GM18868 (cell line): Measurements from ENCODE around the gene MMP24.
"Not testable (repeated sequence)": the region's sequence is repeated elsewhere in the genome, so short reads cannot be mapped to it uniquely, and the experiment has no call there.

Experiments used
- ATAC-seq: cut with Tn5 transposase; IDR thresholded peaks from one replicate; pipeline ENCODE4 v1.9.1; 2021; ENCODE audit warnings: mild to moderate bottlenecking, moderate library complexity; ENCODE audit not compliant: unreplicated experiment

Gene MMP24

DNA sequence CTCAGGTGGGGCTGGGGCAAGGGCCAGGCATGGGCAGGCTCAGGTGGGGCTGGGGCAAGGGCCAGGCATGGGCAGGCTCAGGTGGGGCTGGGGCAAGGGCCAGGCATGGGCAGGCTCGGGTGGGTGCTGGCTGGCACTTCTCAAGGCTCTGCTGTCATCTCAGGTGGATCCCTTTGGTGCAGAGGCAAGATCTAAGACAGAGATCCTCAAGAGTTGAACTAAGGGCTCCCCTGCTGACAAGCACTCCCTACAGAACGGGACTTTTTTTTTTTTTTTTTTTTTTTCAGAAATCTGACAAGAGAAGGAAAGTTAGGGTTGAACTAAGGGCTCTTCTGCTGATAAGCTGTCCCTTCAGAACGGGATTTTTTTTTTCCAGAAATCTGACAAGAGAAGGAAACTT is 26.5 kb downstream of the MMP24 start:
- ATAC-seq = no peak

DNA sequence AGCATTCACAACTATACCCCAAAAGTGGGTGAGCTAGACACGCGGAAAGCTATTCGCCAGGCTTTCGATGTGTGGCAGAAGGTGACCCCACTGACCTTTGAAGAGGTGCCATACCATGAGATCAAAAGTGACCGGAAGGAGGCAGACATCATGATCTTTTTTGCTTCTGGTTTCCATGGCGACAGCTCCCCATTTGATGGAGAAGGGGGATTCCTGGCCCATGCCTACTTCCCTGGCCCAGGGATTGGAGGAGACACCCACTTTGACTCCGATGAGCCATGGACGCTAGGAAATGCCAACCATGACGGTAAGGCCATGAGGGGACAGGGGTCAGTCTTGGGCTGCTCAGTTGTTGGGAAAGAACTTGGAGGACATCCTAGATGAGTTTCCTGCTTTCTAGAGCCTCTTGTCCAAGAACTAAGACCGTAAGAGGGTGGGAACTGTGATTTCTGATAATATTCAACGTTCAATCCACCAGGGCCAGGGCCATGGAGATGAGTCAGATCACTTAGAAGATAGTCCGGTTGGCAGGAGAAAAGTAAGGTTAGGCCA is 28.0 kb downstream of the MMP24 start:
- no peak for ATAC-seq

DNA sequence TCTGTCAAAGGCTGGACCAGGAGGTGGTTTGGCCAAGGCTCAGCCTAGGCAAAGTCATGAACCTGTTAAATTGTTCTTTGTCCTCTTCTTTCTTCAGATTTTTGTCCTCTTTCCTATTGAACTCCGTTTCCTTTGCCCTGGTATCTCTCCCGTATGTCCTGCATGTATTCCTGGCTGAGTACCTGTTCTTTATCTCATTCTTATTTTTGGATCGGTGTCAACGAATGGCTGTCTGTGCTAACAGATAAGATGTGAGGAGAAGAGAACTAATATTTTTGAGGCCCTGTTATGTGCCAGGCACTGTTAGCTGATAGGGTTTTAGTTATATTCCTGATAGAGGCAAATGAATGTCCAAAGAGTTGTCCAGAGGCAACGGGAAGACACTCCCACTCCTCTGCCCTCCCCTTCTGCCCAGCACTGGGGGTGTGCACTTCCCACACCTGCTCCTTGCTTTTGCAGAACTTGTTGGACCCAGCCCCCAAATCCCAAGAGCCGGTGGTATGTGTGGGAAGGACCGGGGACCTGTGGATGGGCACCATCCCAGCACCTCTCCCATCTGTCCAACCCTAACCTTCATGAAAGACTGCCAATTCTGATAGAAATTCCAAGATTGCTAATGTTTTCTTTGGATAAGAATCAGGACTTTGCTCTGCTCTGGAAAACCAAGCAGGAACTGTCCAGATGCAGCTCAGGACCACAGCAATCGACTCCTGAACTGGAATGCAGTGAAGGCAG is 30.9 kb downstream of the MMP24 start:
- ATAC-seq = no peak

DNA sequence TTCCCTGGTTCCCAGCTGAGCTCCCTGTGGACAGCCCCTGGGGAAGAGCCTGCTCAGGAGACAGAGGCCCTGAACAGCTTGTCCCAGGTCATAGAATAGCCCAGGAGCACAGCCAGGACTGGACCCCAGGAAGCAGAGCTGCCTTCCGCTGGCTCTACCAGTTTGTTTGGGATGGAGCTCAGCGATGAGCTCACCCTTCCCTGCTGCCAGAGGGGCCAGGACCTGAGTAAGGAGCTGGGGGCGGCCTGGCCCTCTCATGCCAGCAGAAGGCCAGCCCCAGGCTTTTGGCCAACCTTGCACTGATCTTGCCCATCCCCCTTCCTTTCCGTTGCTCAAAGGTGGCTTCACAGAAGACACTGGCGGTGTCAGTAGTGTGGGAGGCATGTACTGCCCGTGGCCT is 33.9 kb downstream of the MMP24 start:
- ATAC-seq = no peak

DNA sequence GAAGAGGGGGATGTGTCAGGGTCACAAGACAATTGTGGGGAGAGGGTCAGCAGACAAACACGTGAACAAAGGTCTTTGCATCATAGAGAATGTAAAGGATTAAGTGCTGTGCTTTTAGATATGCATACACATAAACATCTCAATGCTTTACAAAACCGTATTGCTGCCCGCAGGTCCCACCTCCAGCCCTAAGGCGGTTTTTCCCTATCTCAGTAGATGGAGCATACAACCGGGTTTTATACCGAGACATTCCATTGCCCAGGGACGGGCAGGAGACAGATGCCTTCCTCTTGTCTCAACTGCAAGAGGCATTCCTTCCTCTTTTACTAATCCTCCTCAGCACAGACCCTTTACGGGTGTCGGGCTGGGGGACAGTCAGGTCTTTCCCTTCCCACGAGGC is 35.8 kb downstream of the MMP24 start:
- ATAC-seq = not testable (repeated sequence)

DNA sequence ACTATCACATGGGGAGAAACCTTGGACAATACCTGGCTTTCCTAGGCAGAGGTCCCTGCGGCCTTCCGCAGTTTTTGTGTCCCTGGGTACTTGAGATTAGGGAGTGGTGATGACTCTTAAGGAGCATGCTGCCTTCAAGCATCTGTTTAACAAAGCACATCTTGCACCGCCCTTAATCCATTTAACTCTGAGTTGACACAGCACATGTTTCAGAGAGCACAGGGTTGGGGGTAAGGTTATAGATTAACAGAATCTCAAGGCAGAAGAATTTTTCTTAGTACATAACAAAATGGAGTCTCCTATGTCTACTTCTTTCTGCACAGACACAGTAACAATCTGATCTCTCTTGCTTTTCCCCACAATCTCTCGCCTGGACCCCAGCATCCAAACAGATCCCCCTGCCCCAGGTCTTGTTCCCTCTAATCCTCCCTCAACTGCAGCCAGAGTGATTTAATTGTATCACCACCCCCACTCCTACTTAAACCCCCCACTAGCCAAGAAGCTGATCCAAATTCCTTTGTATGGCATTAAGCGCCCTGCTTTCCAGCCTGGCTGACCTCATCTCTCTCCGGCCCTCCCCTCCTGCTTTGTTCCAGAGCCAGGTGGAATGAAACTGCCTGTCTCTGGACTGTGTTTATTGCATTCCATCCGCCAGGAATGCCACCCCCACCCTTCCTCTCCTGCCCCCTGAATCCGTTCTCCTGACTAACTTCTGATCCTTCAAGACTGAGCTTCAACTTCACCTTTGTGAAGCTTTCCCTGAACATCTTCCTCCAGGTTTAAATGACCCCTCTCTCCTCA is 36.4 kb downstream of the MMP24 start:
- ATAC-seq = not testable (repeated sequence)

DNA sequence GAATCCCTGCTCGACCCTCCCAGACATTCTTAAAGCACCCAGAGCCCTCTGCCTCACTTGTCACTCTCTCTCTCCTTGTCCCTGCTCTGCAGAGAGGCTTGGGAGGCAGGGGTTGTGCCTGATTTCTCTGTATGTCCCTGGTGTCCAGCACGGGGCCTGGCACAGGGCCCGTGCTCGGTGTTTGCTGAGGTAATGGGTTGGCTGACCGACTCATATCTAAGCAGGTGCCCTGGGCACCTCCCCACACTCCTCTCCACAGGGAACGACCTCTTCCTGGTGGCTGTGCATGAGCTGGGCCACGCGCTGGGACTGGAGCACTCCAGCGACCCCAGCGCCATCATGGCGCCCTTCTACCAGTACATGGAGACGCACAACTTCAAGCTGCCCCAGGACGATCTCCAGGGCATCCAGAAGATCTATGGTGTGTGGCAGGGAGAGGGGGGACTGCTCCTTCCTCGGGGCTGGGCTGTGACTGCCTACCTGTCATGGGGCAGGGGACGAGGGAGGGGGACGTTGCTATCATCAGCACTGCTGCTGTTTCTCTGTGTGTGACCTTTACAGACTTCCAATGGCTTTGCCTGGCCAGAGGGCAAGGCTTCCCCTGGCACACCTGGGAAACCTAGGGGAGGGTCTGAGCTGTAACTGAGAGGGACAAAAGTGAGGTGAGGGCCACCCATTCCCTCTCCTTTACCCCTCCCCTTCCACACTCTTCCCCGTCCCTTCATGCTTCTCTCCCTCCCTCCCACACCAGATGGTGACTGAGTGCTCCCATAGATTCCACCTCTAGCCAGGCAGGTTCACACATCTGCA is 37.2 kb downstream of the MMP24 start:
- ATAC-seq = no peak

DNA sequence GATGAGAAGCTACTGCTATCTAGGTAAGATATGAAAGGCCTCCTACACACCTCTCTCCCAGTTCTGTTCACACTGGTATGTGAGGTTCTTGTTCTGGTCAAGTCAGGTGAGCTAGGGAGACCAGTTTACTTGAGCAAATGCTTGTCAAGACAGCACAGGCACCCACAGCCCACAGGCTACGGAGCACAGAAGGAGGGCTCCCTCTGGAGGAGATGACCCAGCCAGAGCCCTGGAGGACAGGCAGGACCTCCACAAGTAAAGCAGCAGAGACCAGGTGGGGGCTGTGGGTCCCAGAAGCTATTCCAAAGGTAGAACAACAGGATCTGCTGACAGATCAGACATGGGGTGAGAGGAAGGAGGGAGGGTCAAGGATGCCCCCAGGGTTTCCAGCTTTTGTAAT is 38.3 kb downstream of the MMP24 start:
- ATAC-seq = no peak

DNA sequence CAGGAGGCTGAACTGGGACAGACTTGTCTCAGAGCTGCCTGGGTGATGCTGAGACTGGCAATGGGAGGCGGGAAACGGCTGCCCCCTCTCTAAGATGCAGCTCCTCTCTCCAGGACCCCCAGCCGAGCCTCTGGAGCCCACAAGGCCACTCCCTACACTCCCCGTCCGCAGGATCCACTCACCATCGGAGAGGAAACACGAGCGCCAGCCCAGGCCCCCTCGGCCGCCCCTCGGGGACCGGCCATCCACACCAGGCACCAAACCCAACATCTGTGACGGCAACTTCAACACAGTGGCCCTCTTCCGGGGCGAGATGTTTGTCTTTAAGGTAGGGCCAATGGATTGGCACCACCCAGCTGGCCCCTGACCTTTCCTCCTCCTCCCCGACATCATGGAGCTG is 40.6 kb downstream of the MMP24 start:
- no peak for ATAC-seq

DNA sequence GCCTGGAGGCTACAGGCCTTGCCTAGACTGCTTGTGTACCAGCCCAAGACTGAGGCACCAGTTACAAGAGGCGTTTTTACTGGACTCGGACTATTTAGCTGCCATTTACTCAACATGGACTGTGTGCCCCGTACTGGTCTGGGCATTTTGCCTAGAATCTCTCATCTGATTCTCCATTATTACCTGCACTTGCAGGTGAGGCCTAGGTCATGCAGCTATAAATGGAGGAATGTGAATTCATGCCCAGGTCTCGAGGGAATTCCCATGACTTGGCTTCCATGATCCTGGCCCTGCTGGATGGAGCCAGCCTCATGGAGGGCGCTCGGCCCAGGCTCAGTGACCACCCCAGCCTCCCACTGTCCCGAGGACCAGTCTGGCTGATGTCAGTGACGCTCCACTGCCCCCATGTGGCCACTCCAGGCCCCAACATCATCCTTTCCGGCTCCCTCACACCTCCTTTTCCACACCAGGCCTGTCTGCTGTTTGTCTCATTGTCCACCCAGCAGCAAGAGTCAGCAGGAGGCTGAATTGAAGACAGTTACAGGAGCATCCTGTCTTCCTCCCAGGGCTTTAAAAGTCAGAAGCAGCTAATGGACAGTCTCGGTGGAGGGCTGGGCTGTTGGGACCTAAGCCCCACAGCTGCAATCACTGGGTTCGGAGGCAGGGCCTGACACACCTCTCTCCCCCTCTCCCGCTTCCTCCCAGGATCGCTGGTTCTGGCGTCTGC is 42.7 kb downstream of the MMP24 start:
- no peak for ATAC-seq

DNA sequence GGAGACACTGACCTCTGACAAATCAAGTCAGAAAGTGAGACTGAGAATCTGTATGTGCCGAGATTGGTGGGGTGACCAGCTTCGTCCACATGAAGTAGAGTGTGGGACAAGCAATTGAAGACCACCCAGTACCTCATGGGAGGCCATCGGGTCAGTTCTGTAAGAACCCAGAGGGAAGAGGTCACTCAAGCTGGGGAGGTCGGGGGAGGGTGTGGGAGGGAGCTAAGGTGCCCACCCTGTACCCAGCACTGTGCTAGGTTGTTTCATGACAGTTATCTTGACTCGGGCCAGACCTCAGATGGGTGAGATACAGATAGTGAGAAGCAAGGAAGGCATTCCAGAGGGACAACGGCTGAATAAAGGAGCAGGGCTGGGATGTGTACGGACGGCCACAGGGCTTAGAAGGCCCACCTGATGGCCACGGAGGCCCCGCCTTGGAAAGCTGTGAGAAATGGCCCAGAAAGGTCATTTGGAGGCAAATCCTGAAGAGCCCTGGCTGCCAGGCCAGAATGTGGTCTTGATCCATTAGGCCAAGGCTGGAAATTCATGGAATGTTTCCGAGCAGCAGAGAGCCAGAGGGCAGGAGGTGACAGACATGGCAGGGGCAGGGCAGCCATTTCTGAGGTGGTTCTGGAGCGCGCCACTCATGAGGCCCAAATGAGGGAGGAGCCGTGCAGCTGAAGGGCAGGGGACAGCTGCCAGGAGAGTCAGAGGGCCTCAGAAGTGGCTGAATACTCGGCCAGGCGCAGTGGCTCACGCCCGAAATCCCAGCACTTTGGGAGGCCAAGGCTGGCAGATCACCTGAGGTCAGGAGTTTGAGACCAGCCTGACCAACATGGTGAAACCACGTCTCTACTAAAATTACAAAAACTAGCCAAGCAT is 43.8 kb downstream of the MMP24 start:
- ATAC-seq = no peak

DNA sequence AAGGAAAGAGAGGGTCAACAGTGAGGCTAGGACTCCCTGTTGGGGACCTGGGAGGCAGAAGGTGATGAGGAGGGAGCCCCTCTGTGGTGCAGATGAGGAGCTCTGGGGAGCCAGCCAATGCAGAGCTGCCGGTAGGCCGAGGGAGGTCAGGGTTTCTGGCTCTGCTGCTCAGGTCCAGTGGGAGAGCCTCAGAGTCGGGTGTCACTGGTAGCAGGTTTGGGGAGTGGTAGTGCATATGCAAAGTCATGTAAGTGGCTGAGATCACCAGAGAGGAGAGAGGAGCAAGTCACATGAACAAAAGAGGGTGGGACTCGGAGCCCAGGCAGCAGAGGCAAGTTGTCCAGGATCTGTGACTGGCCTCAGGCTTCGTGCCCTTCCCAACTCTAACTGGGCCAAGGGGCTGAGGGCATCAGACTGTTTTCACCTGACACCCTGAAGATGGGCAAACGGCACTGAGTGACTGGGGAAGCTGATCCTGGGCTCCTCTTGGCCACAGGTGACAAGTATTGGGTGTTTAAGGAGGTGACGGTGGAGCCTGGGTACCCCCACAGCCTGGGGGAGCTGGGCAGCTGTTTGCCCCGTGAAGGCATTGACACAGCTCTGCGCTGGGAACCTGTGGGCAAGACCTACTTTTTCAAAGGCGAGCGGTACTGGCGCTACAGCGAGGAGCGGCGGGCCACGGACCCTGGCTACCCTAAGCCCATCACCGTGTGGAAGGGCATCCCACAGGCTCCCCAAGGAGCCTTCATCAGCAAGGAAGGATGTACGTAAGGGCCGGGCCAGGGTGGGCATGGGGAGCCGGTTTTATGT is 44.8 kb downstream of the MMP24 start:
- no peak for ATAC-seq

DNA sequence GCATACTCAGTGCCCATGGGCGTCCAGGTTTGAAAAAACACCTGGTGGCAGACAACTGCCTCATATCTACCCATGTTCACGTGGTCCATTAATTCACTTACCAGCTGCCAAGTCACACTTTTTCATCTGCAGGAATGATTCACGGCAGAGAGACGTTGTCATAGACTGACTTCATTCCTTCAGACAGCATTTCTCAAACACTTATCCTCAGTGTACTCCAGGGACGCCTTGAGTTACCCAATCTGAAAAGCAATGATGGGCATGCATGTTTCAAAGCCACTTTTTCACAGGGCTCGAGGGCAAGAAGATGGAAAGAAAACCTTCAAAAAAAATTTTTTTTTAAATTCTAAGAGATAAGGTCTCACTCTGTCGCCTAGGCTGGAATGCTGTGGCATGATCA is 45.4 kb downstream of the MMP24 start:
- no peak for ATAC-seq

DNA sequence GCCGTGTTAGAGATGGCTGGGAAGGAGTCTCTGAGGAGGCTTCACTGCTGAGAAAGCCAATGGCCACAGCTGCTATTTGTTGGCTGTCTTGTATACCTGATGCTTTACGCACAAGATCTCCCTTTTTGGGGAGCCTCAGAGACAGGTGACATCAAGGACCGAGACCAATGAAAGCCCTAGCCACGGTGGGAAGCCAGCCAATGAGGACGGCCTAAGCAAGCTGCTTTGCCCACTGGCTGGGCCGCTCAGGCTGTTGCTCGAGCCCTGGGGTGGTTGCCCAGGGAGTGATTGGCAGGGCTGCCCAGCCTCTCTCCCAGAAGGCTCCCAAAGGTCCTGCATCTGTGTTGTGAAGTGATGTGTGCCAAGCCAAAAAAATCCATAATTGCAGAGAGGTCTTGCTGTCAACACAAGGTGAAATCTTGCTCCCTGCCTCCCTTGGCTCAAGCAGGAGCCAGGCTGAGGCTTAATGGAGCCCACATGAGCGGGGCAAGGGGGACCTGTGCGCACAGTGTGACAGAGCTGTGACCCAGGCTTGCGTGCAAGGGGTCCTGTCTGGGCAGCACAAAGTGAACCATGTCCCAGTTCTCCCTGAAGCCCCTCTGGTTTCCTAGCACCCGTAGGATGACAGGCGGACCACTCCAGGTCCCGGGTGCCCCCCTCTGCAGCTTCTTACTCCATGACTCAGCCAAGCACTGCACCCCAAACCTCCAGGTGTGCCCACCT is 47.1 kb downstream of the MMP24 start:
- no peak for ATAC-seq

DNA sequence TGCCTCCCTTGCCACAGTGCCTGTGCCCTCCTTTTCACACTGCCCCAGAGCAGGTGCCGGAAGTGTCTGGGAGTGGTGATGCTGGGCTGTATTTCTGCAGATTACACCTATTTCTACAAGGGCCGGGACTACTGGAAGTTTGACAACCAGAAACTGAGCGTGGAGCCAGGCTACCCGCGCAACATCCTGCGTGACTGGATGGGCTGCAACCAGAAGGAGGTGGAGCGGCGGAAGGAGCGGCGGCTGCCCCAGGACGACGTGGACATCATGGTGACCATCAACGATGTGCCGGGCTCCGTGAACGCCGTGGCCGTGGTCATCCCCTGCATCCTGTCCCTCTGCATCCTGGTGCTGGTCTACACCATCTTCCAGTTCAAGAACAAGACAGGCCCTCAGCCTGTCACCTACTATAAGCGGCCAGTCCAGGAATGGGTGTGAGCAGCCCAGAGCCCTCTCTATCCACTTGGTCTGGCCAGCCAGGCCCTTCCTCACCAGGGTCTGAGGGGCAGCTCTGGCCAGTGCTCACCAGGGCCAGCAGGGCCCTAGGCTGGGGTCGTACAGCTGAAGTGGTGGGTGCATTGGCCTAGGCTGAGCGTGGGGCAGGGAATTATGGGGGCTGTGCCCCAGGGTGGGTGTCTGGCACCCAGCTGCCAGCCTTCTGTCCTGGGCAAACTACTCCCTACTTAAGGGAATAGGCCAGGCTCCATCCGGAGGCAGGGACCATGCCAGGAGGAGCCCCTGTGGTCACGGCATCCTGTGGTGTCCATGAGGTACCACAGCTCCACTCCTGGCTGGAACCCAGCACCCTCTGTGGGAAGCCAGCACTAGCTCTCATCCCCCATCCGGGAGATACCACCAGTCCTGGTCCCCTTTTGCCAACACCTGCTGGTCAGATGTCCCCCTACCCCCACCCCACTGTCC is 47.9 kb downstream of the MMP24 start:
- ATAC-seq = no peak

DNA sequence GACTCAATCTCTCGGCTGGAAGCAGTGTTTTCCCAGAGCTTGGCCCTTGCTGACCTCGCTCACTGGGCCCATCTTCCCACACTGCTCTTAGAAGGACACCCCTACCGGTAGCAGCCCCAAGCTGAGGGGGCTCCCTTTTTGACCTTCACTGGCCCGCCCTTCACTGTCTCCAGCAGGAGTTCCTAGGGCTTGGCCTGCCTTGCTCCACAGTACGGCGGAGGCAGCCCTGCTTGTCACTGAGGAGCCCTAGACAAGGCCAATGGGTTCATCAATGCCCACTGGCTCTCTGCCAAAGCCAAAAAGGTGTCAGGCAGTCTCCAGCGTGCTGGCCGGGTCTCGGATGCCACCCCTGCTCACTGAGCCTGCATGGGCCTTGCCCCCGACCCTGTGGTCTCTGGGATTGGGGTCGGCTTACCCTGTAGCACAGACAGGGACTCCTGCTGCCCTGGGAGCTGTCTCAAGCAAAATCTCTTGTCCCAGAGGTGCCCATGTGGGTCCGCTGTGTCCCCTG is 49.3 kb downstream of the MMP24 start:
- no peak for ATAC-seq

DNA sequence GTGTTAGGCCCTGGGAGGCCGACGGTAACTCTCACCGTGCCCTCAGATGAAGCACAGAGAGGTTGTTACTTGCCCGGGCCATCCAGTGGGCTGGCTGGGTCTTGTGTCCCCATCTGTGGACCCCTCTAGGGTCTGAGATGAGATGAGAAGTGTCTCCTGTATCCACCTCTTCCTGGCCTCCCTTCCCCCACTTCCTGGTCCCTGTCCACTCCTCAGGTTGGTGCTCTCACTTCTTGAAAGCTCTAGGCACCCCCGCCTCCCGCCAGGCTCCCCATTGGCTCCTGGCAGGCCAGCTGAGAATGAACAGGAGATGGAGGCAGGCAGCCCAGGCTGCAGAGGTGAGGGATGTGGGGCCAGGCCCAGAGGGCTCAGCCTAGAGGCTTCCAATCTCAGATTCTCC is 49.9 kb downstream of the MMP24 start:
- ATAC-seq = no peak
